Effector CD4-positive, alpha-beta T cell (primary cell): ENCODE data around the gene PCTP.

ENCODE experiments used
- DNase-seq: peaks from one replicate; pipeline ENCODE4 v3.0.0-alpha.2; 2020

Gene PCTP

DNA sequence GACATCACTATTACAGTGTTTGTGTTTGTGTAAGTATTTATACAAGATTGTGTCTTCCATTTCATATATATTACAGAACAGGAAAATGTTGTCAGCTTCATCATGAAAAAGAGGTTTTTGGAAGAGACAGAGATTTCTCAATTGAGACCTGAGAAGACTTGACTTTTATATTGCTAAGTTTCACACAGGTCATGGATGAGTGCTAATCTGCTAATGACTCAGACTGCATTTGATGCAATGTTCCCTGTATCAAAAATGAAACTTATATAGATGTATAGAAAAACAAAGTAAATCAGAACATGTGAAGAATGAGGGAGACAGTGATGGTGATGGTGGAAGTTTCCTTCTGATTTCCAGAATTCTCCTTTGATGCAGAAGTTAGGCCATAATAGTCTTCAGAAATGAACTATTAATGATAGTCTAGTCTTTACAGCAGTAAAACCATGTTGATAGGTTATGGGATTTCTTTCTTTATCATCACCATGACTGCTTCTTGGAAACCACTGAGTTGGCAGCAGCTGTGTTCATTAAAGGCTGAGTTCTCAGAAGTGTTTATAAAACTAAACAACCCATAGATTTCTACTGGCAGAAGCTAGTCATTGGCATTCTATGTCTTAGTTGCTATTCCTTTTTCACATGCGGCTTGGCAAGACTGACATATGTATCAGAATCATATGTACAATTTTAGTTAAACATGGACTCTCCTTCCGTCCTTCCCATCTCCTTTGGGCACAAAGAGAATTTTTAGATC, 56.1 kb downstream of the PCTP start:
- no peak for DNase-seq

DNA sequence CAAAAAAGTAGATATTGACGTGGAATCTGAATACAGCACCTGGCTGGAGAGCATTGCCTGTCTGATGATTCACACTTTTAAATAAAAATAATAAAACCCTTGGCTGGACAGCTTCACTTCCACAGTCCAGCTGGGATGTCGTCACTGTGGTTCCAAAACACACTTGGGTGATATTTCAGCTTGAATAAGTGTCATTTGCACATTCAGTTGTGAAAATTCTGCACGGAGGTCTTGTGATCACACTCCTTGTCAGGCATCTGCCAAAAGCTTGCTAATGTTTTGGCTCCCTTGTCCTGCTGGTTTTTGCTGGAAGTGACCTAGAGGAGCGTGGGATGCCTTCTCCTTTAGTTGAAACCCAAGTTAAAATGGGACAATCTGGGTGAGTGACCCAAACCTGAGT, 60.7 kb downstream of the PCTP start:
- DNase-seq = no peak

DNA sequence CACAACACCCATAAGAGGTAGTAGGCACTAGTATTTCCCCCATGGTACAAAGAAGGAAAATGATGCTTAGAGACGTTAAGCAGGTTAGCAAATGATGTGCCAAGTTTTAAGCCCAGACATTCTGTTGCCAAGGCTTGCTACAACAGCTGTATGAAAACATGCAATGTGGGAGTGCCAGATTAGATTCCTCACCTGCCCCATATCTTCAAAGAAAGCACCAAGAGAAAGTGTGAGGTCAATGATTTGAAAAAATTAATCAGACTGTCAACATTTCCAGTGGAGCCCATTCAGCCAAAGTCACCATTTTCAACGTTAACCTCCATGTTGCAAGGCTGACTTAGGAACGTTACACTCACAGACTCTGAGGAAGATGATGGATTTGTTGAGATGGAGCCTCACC, 61.5 kb downstream of the PCTP start:
- no peak for DNase-seq

DNA sequence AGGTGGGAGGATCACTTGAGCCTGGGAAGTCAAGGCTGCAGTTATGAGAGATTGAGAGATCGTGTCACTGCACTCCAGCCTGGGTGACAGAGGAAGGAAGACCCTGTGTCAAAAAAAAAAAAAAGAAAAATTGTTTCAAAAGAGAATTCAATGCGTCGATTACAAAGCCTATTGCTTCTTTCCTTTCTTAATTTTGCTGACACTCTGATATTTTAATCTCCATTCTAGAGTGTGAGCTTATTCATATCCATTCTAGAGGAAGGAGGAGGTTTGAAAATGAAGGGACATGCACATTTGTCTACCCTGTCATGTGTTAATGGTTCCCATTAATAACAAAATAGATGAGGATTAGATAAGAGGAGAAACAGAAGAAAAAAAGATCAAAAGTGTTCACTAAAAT, 63.1 kb downstream of the PCTP start:
- no peak for DNase-seq

DNA sequence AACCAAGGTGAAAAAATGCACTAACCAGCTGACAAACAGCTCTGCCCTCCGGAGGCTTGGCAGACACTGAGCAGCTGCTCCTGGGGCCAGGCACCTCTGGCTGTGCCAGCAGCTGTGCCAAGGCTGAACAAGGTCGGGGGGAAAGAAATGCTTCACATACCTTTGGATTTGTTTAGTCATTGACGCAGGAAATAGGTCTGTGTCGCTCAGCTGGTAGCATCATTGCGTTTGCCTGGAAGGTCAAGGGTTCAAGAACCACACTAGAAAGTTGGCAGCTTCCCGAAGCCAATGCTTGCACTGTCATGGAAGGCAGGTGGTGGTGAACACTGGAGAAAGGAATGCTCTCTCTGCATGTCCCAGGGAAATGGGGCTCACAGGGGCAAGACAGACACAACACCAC, 63.5 kb downstream of the PCTP start:
- no peak for DNase-seq

DNA sequence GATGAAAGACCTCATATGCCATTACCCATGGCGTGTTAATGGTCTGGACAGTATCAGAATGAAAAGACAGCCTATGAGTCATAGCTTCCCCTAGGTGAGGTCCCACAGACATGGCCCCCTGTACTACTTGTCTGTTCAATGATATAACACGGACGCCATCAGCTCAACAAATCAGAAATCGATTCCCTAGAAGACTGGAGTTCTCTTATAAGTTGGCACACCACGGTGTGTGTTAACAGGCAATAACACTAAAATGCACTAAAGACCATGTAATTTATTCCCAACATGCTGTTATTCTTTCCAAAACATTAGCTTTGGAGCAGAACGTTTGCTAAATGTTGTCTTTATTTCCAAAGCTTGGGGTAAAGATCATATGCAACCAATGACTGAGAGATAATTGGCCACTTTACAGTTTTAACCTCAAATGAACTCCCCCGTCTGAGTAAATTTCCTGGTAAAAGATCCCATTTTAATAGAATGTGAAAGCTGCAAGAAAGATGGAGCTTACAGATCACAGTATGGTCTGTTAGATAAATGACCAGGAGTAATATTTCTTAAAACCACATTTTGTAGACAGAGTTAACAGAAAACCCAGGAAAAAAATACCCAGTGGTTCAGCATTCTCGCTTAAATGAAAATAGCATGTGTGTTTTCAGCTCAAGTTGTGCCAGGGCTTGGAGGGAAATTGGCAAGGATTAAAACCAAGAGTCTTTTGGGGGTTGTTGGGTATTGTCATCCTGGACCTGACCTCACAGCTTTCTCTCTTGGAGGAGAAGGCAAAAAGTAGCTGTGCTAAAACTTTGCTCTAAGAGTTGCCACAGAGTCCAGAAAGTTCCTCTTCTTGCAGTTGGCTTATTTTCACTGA, 65.9 kb downstream of the PCTP start:
- no peak for DNase-seq

DNA sequence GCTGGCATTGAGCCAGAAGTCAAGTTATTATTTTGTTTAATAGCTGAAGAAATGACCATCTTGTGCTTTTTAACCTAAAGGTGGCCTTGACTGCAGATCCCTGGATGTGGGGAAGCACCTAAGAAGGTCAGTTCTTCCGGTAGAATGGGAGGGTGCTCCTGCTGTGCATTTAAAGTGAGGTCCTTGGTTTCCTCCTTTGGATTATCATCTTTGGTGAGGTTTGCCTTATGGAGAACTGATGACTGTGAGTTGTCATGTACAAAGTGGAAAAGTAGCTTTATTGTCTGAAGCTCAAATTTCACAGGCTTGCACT, 66.5 kb downstream of the PCTP start:
- no peak for DNase-seq

DNA sequence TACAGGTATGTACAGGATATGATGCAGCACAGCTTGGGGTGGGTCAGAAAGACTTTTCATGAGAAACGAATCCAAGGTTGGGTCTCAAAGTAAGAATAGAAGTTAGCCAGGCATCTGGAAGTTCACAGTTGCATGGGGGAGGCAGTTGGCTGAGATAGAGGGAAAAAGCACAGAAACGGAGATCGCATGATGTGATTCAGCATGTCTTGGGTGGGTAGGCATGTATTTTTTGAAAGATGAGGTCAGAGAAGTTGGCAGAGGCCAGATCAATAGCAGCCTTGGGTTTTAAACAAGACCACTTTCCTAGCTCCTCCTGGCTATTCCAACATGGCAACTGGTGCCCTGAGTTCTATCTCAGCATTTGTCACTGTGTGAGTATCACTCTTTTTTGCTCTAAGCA, 67.2 kb downstream of the PCTP start:
- DNase-seq = no peak

DNA sequence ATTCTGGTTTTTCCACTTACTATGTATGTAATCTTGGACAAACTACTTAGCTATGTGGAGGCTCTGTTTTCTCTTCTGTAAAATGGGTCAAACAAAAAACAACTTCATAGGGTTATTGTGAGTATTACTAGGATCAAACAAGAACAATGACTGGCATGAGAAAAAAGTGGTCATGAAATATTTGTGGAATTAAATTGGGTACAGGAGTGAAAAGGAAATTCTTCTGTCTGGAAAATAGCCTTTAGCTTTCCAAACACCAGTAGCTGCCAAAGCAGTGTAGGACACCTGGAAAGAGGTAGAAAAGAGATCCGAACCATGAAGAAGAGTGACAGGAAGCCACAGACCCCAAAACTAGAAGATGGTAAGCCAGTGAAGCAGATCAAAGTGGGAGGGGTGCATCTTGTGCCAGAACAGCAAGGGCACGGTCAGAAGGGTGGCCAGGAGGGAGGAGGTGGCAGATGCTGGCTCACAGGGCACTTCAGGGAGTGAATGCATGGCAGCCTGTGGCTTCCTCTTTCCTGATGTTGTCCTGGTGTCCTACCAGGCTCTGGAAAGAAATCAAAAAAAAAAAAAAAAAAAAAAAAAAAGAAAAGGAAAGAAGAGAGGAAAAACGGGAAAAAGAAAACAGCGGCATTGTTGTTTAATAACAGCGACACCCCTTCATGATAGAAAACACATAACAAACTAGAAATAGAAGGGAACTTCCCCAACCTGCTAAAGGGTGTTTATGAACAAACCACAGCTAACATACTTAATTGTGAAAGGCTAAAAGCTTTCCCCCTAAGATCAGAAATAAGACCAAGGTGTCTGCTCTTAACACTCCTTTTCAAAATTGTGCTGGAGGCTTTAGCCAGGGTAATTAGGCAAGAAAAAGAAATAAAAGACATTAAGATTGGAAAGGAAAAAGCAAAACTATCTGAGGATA, 67.9 kb downstream of the PCTP start:
- no peak for DNase-seq

DNA sequence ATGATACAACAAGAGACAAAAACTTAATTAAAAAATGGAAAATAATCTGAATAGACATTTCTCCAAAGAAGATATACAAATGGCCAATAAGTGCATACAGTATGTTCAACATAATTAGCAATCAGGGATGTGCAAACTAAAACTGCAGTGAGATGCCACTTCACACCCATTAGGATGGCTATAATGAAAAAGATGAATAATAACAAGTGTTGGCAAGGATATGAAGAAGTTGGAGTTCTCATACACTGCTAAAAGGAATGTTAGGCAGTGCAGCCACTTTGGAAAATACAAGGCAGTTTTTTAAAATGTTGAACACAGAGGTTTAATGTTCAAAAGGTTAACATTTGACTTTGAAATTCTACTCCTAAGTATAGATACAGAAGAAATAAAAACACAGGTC, 69.8 kb downstream of the PCTP start:
- DNase-seq = no peak

DNA sequence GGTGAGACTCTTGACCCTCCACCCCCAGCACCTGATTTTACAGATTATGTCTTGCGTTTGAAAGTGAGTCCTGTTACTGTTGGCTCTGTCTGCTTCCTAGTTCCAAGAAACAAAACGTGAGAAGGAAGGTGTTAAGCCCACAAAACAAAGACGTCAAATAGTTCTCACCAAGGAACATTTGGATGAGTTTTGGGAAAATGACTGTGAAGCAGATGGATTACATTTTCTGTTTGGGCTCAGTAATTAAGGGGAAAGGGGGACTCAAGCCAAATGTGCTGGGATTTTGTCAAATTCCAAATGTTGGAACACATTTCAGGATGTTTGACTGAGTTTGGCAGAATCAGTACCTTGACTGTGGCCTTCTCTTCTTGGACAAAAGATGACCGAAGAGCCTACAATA, 71.2 kb downstream of the PCTP start:
- DNase-seq = no peak

DNA sequence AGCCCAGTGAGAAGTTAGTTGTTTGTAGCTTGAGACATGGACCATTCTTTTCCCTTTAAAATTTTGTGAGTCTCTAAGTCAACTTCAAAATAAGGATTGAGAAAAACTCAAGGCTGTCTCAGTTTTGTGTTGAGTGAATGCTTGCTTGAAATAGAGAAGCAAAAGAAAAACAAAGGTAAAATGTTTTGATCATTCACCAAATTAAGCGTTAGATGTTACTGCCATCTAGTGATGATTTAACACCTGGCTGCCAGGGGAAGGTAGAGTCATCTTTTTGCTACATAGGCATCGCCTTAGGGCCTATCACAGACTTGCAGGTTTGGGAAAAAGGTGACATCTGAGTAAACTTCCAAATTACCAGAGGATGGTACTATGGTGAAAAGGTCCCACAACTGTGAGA, 74.4 kb downstream of the PCTP start:
- no peak for DNase-seq
